HG02943 (cell line): Measurements from ENCODE around the gene QRFP.
"Not testable (repeated sequence)": the region's sequence is repeated elsewhere in the genome, so short reads cannot be mapped to it uniquely, and the experiment has no call there.

Experiments
- ATAC-seq: cut with Tn5 transposase; IDR thresholded peaks from one replicate; pipeline ENCODE4 v1.9.1; 2021; ENCODE audit warnings: mild to moderate bottlenecking, low read depth, moderate library complexity; ENCODE audit not compliant: unreplicated experiment

The QRFP gene

GRCh38 chr9:130858739-130859705, 37.6 kb downstream of the QRFP start:
- no peak for ATAC-seq

- ATAC-seq: no peak
These were observed 38.5 kb downstream of the QRFP start for GRCh38 chr9:130857864-130858738.

- no peak for ATAC-seq
These were observed 40.1 kb downstream of the QRFP start for GRCh38 chr9:130856474-130856873.

GRCh38 chr9:130854835-130855234, 41.8 kb downstream of the QRFP start:
- no peak for ATAC-seq

- ATAC-seq: no peak
These were observed 42.5 kb downstream of the QRFP start for GRCh38 chr9:130854092-130854491.

GRCh38 chr9:130852801-130853200, 43.8 kb downstream of the QRFP start:
- ATAC-seq: no peak

GRCh38 chr9:130849356-130849755, 47.3 kb downstream of the QRFP start:
- ATAC-seq: no peak

- ATAC-seq: not testable (repeated sequence)
These were observed 48.1 kb downstream of the QRFP start for GRCh38 chr9:130848514-130848913.

- ATAC-seq: no peak
These were observed 49.0 kb downstream of the QRFP start for GRCh38 chr9:130847306-130848217.

- ATAC-seq: no peak
These were observed 49.9 kb downstream of the QRFP start for GRCh38 chr9:130846487-130847305.

GRCh38 chr9:130845901-130846481, 50.6 kb downstream of the QRFP start:
- ATAC-seq: no peak

GRCh38 chr9:130845254-130845653, 51.4 kb downstream of the QRFP start:
- ATAC-seq: no peak

- ATAC-seq: no peak
These were observed 52.6 kb downstream of the QRFP start for GRCh38 chr9:130844044-130844451.

GRCh38 chr9:130843049-130843908, 53.3 kb downstream of the QRFP start:
- no peak for ATAC-seq
